BLaER1 (cell line): ENCODE results near the gene TRMT1.

Experiments
- H3K27ac ChIP-seq: shearing (Covaris generic); formaldehyde crosslinking; 2 replicates; pipeline ENCODE4 v1.8.1; 2022
- H3K27me3 ChIP-seq: shearing (Covaris generic); formaldehyde crosslinking; 2 replicates; pipeline ENCODE4 v1.8.1; 2022
- H3K36me3 ChIP-seq: shearing (Covaris generic); formaldehyde crosslinking; 2 replicates; pipeline ENCODE4 v1.8.1; 2022
- H3K4me1 ChIP-seq: shearing (Covaris generic); formaldehyde crosslinking; 2 replicates; pipeline ENCODE4 v1.8.1; 2022
- H3K4me2 ChIP-seq: shearing (Covaris generic); formaldehyde crosslinking; 2 replicates; pipeline ENCODE4 v1.8.1; 2022
- H3K4me3 ChIP-seq: shearing (Covaris generic); formaldehyde crosslinking; 2 replicates; pipeline ENCODE4 v1.8.1; 2022
- H3K9ac ChIP-seq: shearing (Covaris generic); formaldehyde crosslinking; 2 replicates; pipeline ENCODE4 v1.8.1; 2022
- H3K9me3 ChIP-seq: shearing (Covaris generic); formaldehyde crosslinking; 2 replicates; pipeline ENCODE4 v1.8.1; 2022
- H4K20me1 ChIP-seq: shearing (Covaris generic); formaldehyde crosslinking; 2 replicates; pipeline ENCODE4 v1.8.1; 2022
- Cebpa-rat ChIP-seq: shearing (Covaris generic); IDR thresholded peaks from 2 replicates; pipeline ENCODE4 v1.8.1; 2022

TRMT1 gene

DNA sequence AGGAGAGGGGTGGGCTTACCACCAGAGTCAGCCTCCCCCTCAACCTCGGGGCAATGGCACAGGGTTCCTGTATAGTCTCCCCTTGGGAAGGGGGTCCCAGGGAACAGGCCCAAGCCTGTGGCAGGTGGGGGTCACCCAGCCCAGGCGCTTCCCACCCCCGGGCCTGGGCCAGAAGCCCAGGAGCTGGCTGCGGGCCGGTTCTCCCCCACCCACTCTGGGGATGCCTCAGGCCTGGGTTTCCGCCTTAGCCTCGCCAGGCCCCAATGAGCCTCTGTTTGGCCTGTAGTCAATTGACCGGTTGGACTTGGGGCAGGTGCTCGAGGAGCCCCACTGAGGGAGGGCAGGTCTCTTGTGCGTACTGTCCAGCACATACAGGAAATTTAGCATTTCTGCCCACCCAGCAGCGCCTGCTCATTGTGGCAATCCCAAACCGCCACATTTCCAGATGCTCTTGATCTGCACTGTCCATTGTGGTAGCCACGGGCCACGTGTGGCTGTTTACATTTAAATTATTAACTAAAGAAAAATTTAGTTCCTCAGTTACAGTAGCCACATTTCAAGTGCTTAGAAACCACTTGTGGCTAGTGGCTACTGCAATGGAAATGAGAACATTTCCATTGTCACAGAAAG lies 23.8 kb downstream of the TRMT1 start:
- peaks cover 10% of the 10 kb centered on the region; the same call in 1 of the 2 replicates for H3K27me3 ChIP-seq
- peaks cover 7% of the 10 kb centered on the region; the same call in 1 of the 2 replicates for H3K36me3 ChIP-seq
- H3K9me3 ChIP-seq: no peaks in the 10 kb centered on the region
- no peak for TF ChIP-seq Cebpa-rat
- peak overlapping the region; percentile 11; the same call in 1 of the 2 replicates for H3K4me3 ChIP-seq
- H3K4me2 ChIP-seq: peak overlapping the region; percentile 99
- peak overlapping the region; percentile 74 for H3K9ac ChIP-seq
- H4K20me1 ChIP-seq: peaks cover 17% of the 10 kb centered on the region
- peaks cover 90% of the 10 kb centered on the region for H3K4me1 ChIP-seq
- peak overlapping the region; percentile 81 for H3K27ac ChIP-seq

DNA sequence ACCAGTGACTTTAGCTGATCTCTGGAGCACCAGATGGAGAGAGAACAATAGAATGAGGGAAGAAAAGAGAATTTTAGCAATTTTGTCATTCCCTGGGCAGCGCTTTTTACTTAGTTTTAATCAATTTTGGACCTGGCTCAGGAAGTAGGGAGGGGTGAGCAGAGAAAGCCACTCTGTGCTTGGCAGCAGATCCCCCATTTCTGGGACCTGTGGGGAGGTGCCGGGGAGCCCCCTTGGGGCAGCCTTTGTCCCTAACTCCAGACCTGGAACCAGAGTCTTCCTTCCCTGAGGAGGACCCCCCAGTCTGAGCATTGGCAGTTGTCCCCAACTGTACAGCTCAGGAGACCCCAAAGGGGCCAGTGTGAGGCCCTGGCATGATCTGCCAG lies 24.4 kb downstream of the TRMT1 start:
- Histone ChIP-seq H3K36me3 (peaks cover 11% of the 10 kb centered on the region), H3K4me1 (peaks cover 87% of the 10 kb centered on the region)

DNA sequence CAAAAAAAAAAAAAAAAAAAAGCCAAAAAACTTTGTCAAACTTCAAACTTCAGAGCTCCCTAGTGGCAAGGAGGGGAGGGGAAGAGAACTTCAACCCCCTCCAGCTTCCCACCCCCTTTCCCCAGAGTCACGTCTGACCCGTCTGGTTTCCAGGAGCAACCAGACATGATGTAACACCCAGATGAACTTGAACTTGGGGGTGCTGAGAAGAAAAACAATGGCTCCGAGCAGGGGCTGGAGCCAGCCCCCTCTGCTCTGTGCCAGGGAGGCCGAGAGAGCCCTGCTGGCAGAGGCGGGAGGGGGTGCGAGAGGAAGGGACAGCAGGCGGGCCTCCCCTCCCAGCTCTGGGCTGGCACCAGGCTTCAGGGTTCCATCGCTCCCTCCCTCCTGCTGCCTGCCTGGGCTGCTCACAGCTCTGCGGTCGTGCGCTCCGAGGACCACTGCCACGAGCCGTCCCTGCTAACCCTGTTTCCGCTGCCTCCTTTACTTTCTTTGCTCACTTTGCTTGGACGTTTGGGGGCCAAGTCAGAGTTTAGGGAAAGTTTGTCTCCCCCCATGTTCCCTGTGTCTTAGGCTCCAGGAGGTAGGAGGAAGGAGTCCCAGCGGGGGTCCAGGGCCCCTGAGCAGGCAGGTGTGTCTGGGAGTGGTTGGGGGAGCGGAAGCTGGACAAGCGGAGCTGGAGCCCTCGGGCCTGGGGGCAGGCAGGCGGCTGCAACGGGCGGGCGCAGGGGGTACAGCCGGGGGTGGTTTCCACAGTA lies 25.0 kb downstream of the TRMT1 start:
- H3K36me3 ChIP-seq: peaks cover 16% of the 10 kb centered on the region
- H3K27me3 ChIP-seq: peaks cover 1% of the 10 kb centered on the region; the same call in 1 of the 2 replicates
- H3K4me2 ChIP-seq: peak overlapping the region; percentile 99
- peak overlapping the region; percentile 74 for H3K9ac ChIP-seq
- H4K20me1 ChIP-seq: peaks cover 8% of the 10 kb centered on the region
- TF ChIP-seq Cebpa-rat: no peak
- peak overlapping the region; percentile 40 for H3K4me3 ChIP-seq
- peak overlapping the region; percentile 81 for H3K27ac ChIP-seq
- H3K9me3 ChIP-seq: no peaks in the 10 kb centered on the region
- peaks cover 81% of the 10 kb centered on the region for H3K4me1 ChIP-seq

More for the DNA sequence above, 24.4 kb downstream of the TRMT1 start:
- Histone ChIP-seq H3K27me3 (peaks cover 6% of the 10 kb centered on the region; the same call in 1 of the 2 replicates), H4K20me1 (peaks cover 14% of the 10 kb centered on the region), H3K9ac (peak overlapping the region; percentile 74), H3K9me3 (no peaks in the 10 kb centered on the region), H3K27ac (peak overlapping the region; percentile 81), H3K4me2 (peak overlapping the region; percentile 99), H3K4me3 (peak overlapping the region; percentile 40; the same call in 1 of the 2 replicates)
- TF ChIP-seq Cebpa-rat: no peak

DNA sequence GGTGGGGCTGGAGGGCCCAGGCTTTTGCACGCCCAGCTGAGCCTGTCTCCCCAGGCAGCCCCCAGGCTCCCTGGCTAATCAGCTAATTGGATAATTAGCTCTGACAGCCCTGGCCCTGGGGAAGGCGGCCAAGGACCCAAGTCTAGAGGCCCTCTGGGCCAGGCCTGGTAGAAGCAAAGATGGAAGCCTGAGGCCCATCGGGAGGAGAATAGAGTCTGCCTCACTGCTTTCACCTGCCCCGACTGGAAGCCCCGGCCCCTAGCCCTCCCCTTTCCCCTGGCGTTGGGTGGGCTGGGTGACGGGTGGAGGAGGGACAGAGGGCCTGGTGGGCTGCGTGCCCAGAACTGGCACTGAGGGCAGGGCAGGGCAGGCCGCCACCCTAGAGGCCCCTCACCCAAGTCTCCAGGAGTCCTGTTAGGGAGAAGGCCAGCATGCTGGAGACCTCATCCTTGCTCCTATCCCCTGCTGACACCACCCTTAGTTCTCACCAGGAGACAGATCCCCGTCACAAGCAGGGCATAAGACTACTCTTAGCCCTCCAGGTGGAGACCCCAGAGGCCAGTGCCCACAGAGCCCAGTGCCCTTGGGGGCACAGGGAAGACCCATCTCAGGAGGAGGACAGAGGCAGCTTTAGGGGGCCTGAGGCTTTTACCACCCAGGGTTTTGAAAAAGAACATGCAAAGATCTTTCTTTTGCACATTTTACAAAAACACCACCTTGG lies 25.9 kb downstream of the TRMT1 start:
- H3K4me3 ChIP-seq: peak overlapping the region; percentile 40; the same call in 1 of the 2 replicates
- no peak for TF ChIP-seq Cebpa-rat
- no peaks in the 10 kb centered on the region for H3K9me3 ChIP-seq
- H3K9ac ChIP-seq: peak overlapping the region; percentile 74
- peak overlapping the region; percentile 99 for H3K4me2 ChIP-seq
- H3K4me1 ChIP-seq: peaks cover 73% of the 10 kb centered on the region
- peak overlapping the region; percentile 81 for H3K27ac ChIP-seq
- H4K20me1 ChIP-seq: no peaks in the 10 kb centered on the region; the same call in 1 of the 2 replicates
- peaks cover 26% of the 10 kb centered on the region for H3K36me3 ChIP-seq
- H3K27me3 ChIP-seq: no peaks in the 10 kb centered on the region

DNA sequence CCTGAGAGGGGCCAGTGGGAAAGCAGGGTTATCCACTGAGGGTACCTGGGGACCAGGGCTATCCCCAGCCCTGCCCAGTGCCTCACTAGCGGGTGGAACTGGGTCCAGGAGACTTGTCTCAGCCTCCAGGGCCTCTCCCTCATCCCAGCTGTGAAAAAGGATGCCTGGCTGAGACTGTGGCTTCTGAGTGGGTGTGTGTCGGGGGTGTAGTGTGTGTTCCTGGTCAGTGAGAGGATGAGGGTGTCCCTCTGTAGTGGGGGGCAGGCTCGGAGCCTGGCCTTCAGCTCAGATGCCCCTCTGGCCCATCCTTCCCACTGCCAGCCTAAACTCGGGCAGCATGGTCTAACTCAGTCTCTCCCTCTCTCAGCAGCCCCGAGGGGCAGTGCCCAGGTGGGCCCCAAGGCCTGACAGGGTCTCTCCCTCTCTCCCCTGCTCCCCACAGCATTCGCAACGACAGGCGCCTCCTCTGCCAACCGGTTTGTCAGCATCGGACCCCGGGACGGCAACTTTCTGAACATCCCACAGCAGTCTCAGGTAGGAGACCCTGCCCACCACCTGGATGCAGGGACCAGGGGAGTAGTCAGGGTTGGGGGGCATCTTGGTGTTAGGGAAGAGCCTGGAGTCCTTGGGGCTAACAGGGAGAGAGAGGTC lies 26.6 kb downstream of the TRMT1 start:
- H4K20me1 ChIP-seq: no peaks in the 10 kb centered on the region; the same call in 1 of the 2 replicates
- peak overlapping the region; percentile 81 for H3K27ac ChIP-seq
- TF ChIP-seq Cebpa-rat: no peak
- peaks cover 71% of the 10 kb centered on the region for H3K4me1 ChIP-seq
- no peaks in the 10 kb centered on the region for H3K27me3 ChIP-seq
- H3K9me3 ChIP-seq: no peaks in the 10 kb centered on the region
- H3K9ac ChIP-seq: peak overlapping the region; percentile 74
- H3K4me2 ChIP-seq: peak overlapping the region; percentile 99
- peaks cover 31% of the 10 kb centered on the region for H3K36me3 ChIP-seq
- no peak overlapping the region; the same call in 1 of the 2 replicates for H3K4me3 ChIP-seq

DNA sequence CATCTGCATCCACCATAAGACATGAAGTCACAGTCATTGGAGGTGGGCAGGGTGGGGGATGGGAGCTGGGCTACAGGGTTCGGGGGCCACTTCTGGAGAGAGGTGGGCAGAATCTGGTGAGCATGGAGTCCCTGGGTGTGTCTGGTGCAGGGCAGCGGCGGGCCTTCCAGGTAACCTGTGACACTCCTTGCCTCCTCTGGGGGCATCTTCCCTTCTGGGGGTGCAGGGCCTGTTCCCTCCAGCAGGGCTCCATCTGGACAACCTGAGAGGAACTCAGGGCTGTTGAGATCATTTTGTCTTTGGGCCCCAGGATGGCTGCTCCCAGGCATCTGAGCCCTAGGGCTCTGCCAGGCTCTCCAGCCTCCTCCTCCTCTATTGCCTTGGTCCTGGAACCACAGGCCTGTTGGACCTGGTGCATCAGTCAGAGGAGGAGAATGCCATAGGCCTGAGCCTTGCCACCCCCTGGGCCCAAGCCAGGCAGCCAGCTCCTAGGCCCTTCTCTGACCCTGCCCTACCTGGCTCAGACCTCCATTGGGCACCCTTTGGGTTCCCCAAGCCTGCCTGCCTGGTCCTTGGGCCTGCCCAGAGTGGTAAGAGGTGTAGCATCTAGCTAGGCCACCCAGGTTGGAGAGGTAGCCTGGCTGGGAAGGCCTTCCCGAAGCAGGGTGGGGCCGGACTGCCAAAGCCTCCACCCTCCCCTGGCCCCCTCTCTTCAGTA lies 27.2 kb downstream of the TRMT1 start:
- no peak for TF ChIP-seq Cebpa-rat
- no peak overlapping the region; the same call in 1 of the 2 replicates for H3K4me3 ChIP-seq
- H3K27ac ChIP-seq: peak overlapping the region; percentile 81

DNA sequence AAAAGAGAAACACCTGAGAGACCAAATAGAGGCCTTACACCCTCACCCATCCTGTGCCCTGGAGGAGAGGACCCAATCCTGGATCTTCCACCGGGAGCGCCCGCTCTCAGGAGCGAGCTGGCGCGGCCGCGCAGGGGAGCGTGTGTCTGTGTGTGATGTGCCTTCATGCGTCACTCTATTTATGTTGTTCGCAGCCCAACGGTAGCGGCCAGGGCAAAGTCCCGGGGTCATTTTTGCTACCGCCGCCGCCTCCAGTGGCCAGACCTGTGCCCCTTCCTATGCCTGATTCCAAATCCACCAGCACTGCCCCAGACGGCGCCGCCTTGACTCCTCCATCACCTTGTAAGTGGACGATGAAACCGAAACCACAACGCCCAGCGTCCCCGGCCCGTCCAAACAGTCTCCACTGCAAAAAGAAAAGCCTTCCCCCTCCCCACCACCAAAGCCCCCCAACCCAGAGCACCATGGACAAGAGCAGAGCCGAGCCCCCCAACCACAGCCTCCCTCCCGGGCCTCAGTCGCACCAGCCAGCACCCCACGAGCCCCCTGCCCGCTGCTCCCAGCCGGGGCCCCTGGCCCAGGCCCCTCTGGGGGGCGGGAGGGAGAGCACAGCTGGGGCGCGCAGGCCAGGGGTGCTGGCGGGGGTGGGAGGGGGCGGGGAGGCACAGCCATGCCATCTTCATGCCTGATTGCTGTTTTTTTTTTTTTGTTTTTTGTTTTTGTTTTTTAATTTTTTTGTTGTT lies 28.6 kb downstream of the TRMT1 start:
- H3K4me2 ChIP-seq: no peak overlapping the region
- no peaks in the 10 kb centered on the region; the same call in 1 of the 2 replicates for H4K20me1 ChIP-seq
- H3K27ac ChIP-seq: no peak overlapping the region
- H3K4me1 ChIP-seq: peaks cover 52% of the 10 kb centered on the region
- H3K4me3 ChIP-seq: no peak overlapping the region
- H3K36me3 ChIP-seq: peaks cover 48% of the 10 kb centered on the region
- TF ChIP-seq Cebpa-rat: no peak
- no peaks in the 10 kb centered on the region for H3K9me3 ChIP-seq
- H3K27me3 ChIP-seq: no peaks in the 10 kb centered on the region
- H3K9ac ChIP-seq: no peak overlapping the region

More for the DNA sequence above, 27.2 kb downstream of the TRMT1 start:
- Histone ChIP-seq H3K9ac (peak overlapping the region; percentile 74), H4K20me1 (no peaks in the 10 kb centered on the region; the same call in 1 of the 2 replicates), H3K27me3 (no peaks in the 10 kb centered on the region), H3K4me2 (peak overlapping the region; percentile 99), H3K36me3 (peaks cover 34% of the 10 kb centered on the region), H3K4me1 (peaks cover 65% of the 10 kb centered on the region), H3K9me3 (no peaks in the 10 kb centered on the region)

DNA sequence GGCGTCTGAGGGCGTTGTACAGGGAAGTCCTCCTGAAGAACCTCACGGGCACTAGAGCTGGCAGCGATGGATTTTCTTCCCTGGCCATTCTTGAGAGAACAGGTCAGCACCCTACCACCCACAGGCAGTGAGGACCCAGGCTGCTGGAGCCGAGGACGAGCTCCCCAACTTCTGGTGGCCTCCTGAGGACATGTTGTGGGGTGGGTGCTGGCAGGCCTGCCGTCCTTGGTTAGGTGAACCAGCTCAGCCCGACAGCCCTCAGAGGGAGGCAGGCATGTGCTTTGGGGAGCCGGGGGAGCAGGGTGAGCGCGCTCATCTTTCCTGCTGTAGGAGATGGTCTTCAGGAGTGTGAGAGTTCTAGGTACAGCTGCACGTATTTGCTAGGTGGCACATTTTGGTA lies 29.2 kb downstream of the TRMT1 start:
- no peak overlapping the region for H3K27ac ChIP-seq
- H3K9ac ChIP-seq: no peak overlapping the region
- H3K9me3 ChIP-seq: no peaks in the 10 kb centered on the region
- H3K36me3 ChIP-seq: peaks cover 54% of the 10 kb centered on the region
- H3K4me3 ChIP-seq: no peak overlapping the region
- H3K4me1 ChIP-seq: peaks cover 45% of the 10 kb centered on the region
- TF ChIP-seq Cebpa-rat: no peak
- H3K27me3 ChIP-seq: no peaks in the 10 kb centered on the region
- no peak overlapping the region for H3K4me2 ChIP-seq
- H4K20me1 ChIP-seq: no peaks in the 10 kb centered on the region; the same call in 1 of the 2 replicates
